Measurements from ENCODE around the gene SLC44A5.

SLC44A5 gene

DNA sequence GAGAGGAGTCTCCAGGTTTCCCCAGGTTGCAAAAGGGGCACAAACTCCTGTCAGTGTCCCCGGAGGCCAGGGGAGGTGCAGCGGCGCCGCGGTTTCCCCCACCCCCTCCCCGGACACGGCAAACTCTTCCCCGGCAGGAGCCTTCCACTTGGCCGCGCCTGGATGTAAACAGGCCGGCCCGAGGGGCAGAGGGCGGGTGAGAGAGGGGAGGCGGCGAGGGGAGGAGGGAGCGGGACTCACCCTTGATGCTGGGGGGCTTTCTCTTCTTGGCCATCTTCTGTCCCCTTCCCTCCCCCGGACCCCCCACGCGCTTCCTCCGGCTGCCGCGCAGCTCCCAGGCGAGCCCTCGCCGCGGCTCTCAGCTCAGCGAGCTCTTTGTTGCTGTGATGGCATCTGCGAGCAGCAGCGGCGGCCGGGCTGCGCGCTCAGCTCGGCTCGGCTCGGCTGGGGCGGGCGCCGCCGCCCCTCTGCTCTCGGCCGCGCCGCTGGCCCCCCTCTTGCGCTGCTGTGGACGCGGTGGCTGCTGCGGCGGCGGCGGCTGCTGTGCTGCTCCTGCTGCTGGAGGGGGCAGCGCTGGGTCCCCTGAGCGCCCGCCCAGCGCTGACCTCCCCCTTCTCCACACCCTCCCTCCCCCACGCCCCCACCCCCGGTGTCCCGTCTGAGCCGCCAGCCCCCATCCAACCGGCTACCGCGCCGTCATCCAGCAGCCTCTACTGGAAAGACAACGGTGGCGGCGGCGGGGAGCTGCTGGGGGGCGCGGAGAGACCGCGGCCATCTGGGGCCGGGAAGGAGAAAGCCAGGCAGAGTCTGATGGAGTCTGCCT lies 4.9 kb upstream of the SLC44A5 start:
- Histone ChIP-seq H4K20me1 (ENCODE audit: insufficient read depth, low read length) (no peaks in the 10 kb centered on the region), H3K36me3 (replicated peaks; ENCODE audit: low read depth, low read length) (no peaks in the 10 kb centered on the region), H3K4me3 (ENCODE audit: low read length) (no peak overlapping the region), H3K79me2 (ENCODE audit: low read length) (no peaks in the 10 kb centered on the region), H2AFZ (ENCODE audit: low read depth, low read length) (no peak overlapping the region), H3K9ac (ENCODE audit: low read length) (no peak overlapping the region), H3K27me3 (ENCODE audit: low read depth, low read length) (no peaks in the 10 kb centered on the region), H3K4me2 (ENCODE audit: low read length) (no peak overlapping the region), H3K4me1 (ENCODE audit: low read length) (no peaks in the 10 kb centered on the region), H3K9me3 (ENCODE audit: insufficient read depth, low read length) (no peaks in the 10 kb centered on the region), H3K27ac (ENCODE audit: low read length) (no peak overlapping the region)
- TF ChIP-seq, protein P1, sequence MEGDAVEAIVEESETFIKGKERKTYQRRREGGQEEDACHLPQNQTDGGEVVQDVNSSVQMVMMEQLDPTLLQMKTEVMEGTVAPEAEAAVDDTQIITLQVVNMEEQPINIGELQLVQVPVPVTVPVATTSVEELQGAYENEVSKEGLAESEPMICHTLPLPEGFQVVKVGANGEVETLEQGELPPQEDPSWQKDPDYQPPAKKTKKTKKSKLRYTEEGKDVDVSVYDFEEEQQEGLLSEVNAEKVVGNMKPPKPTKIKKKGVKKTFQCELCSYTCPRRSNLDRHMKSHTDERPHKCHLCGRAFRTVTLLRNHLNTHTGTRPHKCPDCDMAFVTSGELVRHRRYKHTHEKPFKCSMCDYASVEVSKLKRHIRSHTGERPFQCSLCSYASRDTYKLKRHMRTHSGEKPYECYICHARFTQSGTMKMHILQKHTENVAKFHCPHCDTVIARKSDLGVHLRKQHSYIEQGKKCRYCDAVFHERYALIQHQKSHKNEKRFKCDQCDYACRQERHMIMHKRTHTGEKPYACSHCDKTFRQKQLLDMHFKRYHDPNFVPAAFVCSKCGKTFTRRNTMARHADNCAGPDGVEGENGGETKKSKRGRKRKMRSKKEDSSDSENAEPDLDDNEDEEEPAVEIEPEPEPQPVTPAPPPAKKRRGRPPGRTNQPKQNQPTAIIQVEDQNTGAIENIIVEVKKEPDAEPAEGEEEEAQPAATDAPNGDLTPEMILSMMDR (IDR thresholded peaks at IDR 0.05; ENCODE audit: low read depth, low read length): no peak
- TF ChIP-seq EZH2phosphoT487 (IDR thresholded peaks at IDR 0.05; ENCODE audit: low read depth): no peak

DNA sequence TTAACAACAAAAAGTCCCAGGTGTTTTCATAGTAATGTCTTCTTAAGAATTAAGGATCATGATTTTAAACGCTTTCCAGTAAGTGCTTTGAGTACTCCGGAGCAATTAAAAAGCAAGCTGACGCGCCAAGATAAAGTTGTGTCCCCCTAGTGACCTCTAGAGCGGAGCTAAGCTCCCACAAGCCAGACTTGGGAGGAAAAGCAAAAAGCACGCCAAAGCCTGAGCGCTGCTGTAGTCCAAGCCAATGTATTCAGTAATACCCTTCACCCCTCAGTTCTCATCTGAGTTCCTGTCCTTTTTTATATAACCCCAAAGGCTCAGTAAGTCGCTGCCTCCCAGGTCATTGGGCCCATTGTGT lies 3.5 kb upstream of the SLC44A5 start:
- no peaks in the 10 kb centered on the region for H3K36me3 ChIP-seq (replicated peaks; ENCODE audit: low read depth, low read length)
- H2AFZ ChIP-seq (ENCODE audit: low read depth, low read length): no peak overlapping the region
- H3K27me3 ChIP-seq (ENCODE audit: low read depth, low read length): no peaks in the 10 kb centered on the region
- H3K27ac ChIP-seq (ENCODE audit: low read length): no peak overlapping the region
- H3K4me3 ChIP-seq (ENCODE audit: low read length): no peak overlapping the region
- no peak for TF ChIP-seq EZH2phosphoT487 (IDR thresholded peaks at IDR 0.05; ENCODE audit: low read depth)
- TF ChIP-seq, protein P1 (IDR thresholded peaks at IDR 0.05; ENCODE audit: low read depth, low read length): no peak
- H4K20me1 ChIP-seq (ENCODE audit: insufficient read depth, low read length): no peaks in the 10 kb centered on the region
- no peaks in the 10 kb centered on the region for H3K79me2 ChIP-seq (ENCODE audit: low read length)
- no peak overlapping the region for H3K9ac ChIP-seq (ENCODE audit: low read length)
- no peak overlapping the region for H3K4me2 ChIP-seq (ENCODE audit: low read length)
- no peaks in the 10 kb centered on the region for H3K9me3 ChIP-seq (ENCODE audit: insufficient read depth, low read length)
- H3K4me1 ChIP-seq (ENCODE audit: low read length): no peaks in the 10 kb centered on the region

DNA sequence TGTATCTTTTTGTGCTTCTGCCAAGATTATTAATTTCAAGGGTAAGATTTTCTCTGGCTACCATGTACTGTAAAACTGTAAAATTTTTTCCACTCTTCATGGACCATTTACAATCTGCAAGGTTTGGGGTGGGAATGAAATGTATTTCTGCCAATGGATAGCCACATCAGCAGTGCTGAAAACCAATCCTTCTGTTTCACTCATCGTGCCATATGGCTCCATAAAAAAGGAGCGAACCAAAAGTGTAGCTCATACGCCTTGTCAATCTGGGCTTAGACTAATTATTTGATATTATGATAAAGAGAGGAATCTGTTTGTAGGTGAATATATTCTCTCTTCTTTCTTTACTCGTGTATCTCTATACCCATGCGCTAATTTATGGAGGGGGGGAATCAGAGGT lies 3.0 kb upstream of the SLC44A5 start:
- no peaks in the 10 kb centered on the region for H3K27me3 ChIP-seq (ENCODE audit: low read depth, low read length)
- no peak overlapping the region for H2AFZ ChIP-seq (ENCODE audit: low read depth, low read length)
- no peaks in the 10 kb centered on the region for H3K36me3 ChIP-seq (replicated peaks; ENCODE audit: low read depth, low read length)
- H3K4me2 ChIP-seq (ENCODE audit: low read length): no peak overlapping the region
- no peak overlapping the region for H3K27ac ChIP-seq (ENCODE audit: low read length)
- H3K4me1 ChIP-seq (ENCODE audit: low read length): no peaks in the 10 kb centered on the region
- no peak for TF ChIP-seq EZH2phosphoT487 (IDR thresholded peaks at IDR 0.05; ENCODE audit: low read depth)
- TF ChIP-seq, protein P1 (IDR thresholded peaks at IDR 0.05; ENCODE audit: low read depth, low read length): no peak
- H3K4me3 ChIP-seq (ENCODE audit: low read length): no peak overlapping the region
- no peaks in the 10 kb centered on the region for H3K79me2 ChIP-seq (ENCODE audit: low read length)
- no peaks in the 10 kb centered on the region for H4K20me1 ChIP-seq (ENCODE audit: insufficient read depth, low read length)
- H3K9me3 ChIP-seq (ENCODE audit: insufficient read depth, low read length): no peaks in the 10 kb centered on the region
- H3K9ac ChIP-seq (ENCODE audit: low read length): no peak overlapping the region

DNA sequence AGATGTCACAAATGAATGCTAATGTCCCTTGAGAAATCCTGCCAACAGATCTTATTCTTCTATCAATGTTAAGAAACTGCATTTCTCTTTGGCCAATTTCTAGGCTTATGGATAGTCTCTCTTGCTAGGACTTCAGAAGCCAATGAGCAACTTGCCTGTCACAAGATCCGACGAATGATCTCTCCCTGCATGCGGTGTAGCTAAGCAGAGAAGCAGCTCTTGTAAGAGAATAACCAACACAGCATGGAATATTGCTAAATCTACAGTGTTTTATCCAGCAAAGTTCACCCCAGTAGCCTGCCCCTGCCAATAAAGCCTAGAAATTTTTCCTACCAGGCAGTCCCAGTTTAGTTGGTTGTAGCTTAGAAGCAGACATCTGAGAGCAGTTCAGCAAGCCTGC lies 2.1 kb upstream of the SLC44A5 start:
- TF ChIP-seq, protein P1 (IDR thresholded peaks at IDR 0.05; ENCODE audit: low read depth, low read length): no peak
- TF ChIP-seq EZH2phosphoT487 (IDR thresholded peaks at IDR 0.05; ENCODE audit: low read depth): no peak
- Histone ChIP-seq H2AFZ (ENCODE audit: low read depth, low read length) (no peak overlapping the region), H4K20me1 (ENCODE audit: insufficient read depth, low read length) (no peaks in the 10 kb centered on the region), H3K4me2 (ENCODE audit: low read length) (no peak overlapping the region), H3K4me3 (ENCODE audit: low read length) (no peak overlapping the region), H3K9me3 (ENCODE audit: insufficient read depth, low read length) (no peaks in the 10 kb centered on the region), H3K4me1 (ENCODE audit: low read length) (no peaks in the 10 kb centered on the region), H3K27ac (ENCODE audit: low read length) (no peak overlapping the region), H3K9ac (ENCODE audit: low read length) (no peak overlapping the region), H3K36me3 (replicated peaks; ENCODE audit: low read depth, low read length) (no peaks in the 10 kb centered on the region), H3K27me3 (ENCODE audit: low read depth, low read length) (no peaks in the 10 kb centered on the region), H3K79me2 (ENCODE audit: low read length) (no peaks in the 10 kb centered on the region)
